ENCODE results near the gene HDAC7.

DNA sequence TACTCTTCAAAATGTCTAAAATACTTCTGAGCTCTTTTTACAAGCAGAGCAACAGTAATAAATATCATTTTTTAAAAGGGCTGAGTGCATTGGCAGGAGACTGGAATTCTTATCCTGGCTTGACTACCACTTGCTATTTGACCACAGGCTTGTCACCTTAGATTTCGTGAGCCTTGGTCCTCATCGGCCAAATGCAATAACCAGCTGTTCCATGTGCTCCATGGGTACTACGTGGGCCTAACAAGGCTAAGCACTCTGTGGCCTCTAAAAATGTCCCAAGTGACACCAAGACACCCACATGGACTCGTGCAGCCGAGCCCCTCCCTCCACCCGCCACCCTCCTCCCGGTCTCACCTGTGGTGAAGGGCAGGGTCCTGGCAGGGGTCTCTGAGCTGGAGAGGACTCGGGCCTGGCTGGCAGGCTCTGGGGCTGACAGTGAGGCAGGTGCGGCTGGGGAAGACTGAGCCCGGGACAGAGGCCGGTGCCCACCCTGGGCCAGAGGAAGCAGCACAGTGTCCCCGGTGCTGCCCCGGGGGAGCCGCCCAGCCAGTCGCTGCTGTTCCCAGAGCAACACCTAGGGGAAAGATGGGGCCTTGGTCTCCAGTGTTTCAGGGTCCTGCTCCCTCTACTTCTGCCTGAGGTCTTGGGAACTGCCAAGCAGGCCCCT is 26.6 kb downstream of the HDAC7 start:
- no peak for TF ChIP-seq POLR2A (IDR thresholded peaks at IDR 0.05; ENCODE audit: low read depth, low read length)
- TF ChIP-seq TAF1 (IDR thresholded peaks at IDR 0.05; ENCODE audit: low read depth, low read length), result no peak
- TF ChIP-seq POLR2AphosphoS5 (IDR thresholded peaks at IDR 0.05; ENCODE audit: low read depth, low read length), result no peak
- no peak for TF ChIP-seq POU2F2 (IDR thresholded peaks at IDR 0.05; ENCODE audit: low read depth, low read length)
- no peak for TF ChIP-seq PAX5 (IDR thresholded peaks at IDR 0.05; ENCODE audit: insufficient read depth, low read length, severe bottlenecking)
- TF ChIP-seq SPI1 (IDR thresholded peaks at IDR 0.05; ENCODE audit: low read depth, low read length), result no peak
